Lower leg skin (tissue), 3 donors: ENCODE data around the gene BRF1.

Experiments used
- CTCF ChIP-seq, 3 donors: fragments of 450-650 bp; IDR thresholded peaks; one replicate each; pipeline ENCODE4 v1.5.1; 2016; ENCODE audit warnings: antibody characterized with exemption in 3 of 3, mild to moderate bottlenecking in 3 of 3, moderate library complexity in 2 of 3
- POLR2A ChIP-seq, 2 donors: fragments of 450-650 bp; IDR thresholded peaks; one replicate each; pipeline ENCODE4 v1.6.1; 2016 to 2017; ENCODE audit warnings: antibody characterized with exemption in 2 of 2, mild to moderate bottlenecking in 1 of 2, moderate library complexity in 1 of 2

- no peak for TF ChIP-seq POLR2A (IDR thresholded peaks at IDR 0.05)
- no peak for TF ChIP-seq CTCF (IDR thresholded peaks at IDR 0.05)
Observed at GRCh38 chr14:105316968-105317510, 16.2 kb upstream of the BRF1 start.
